Epithelial cell of esophagus (primary cell): ENCODE results near the gene DDX31.

Source experiments
- DNase-seq: peaks from one replicate; pipeline ENCODE4 v3.0.0; 2010; ENCODE audit warnings: low read depth
- H3K4me3 ChIP-seq: 2 replicates; pipeline ENCODE4 v1.5.1; 2011; ENCODE audit warnings: mild to moderate bottlenecking, low read length, control low read depth
- TF ChIP-seq, protein P1 (sequence below): IDR thresholded peaks from 2 replicates; pipeline ENCODE4 v1.5.1; 2011; ENCODE audit warnings: low read depth, mild to moderate bottlenecking, low read length, control low read depth, inconsistent platforms; ENCODE audit not compliant: insufficient read depth; ENCODE audit errors: missing control alignments

DDX31 gene

GRCh38 chr9:132546148-132547051 lies 123.4 kb downstream of the DDX31 start:
- DNase-seq: no peak
- H3K4me3 ChIP-seq: no peak overlapping the region

DNA sequence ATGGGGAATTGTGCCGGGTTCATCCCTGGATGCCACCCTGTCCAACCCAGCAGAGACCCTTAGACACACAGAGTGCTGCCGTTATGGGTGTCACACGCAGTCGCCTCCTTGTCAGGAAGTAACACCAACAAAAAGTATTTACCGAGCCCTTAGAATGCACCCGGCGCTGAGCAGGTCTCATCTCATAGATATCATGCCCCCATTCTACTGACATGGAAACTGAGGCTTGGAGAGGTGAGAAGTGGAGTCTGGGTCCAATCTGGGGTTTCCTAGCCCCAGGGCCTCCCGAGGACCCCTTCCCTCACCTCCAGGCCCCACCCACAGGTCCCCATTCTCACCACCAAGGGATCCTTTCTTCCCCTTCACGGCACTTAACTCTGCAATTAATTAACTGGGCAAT lies 124.2 kb downstream of the DDX31 start:
- no peak for DNase-seq
- H3K4me3 ChIP-seq: no peak overlapping the region
- TF ChIP-seq, protein P1, sequence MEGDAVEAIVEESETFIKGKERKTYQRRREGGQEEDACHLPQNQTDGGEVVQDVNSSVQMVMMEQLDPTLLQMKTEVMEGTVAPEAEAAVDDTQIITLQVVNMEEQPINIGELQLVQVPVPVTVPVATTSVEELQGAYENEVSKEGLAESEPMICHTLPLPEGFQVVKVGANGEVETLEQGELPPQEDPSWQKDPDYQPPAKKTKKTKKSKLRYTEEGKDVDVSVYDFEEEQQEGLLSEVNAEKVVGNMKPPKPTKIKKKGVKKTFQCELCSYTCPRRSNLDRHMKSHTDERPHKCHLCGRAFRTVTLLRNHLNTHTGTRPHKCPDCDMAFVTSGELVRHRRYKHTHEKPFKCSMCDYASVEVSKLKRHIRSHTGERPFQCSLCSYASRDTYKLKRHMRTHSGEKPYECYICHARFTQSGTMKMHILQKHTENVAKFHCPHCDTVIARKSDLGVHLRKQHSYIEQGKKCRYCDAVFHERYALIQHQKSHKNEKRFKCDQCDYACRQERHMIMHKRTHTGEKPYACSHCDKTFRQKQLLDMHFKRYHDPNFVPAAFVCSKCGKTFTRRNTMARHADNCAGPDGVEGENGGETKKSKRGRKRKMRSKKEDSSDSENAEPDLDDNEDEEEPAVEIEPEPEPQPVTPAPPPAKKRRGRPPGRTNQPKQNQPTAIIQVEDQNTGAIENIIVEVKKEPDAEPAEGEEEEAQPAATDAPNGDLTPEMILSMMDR: no peak

More at GRCh38 chr9:132546148-132547051, 123.4 kb downstream of the DDX31 start:
- TF ChIP-seq, protein P1: peak; percentile 33

GRCh38 chr9:132543960-132544359 lies 125.8 kb downstream of the DDX31 start:
- no peak overlapping the region for H3K4me3 ChIP-seq
- no peak for DNase-seq
- TF ChIP-seq, protein P1: no peak

DNA sequence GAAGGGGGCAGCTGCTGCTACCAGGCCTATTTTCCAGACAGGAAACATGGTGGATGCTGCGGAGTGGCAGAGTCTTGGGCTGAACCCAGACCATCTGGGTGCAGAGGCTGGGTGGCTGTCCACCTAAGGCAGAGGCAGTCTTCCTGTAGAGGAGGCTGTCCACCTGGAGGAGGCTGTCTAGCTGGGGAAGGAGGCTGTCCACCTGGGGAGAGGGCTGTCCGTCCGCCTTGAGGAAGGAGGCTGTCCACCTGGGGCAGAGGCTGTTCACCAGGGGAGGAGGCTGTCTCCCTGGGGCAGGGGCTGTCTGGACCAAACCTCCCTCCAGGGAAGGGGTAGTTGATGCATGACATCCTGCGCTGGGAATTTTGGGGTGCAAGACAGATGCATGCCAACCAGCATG lies 126.5 kb downstream of the DDX31 start:
- TF ChIP-seq, protein P1: no peak
- no peak overlapping the region for H3K4me3 ChIP-seq
- no peak for DNase-seq
